Skin epidermis (tissue), 12 donors: ENCODE data around the gene FAM3C.
"Not testable (repeated sequence)": the region's sequence is repeated elsewhere in the genome, so short reads cannot be mapped to it uniquely, and the experiment has no call there.

Experiments
- H3K27ac ChIP-seq, 21 experiments: fragments of 200-600 bp; sonication (generic) in 11 of 21; one replicate each; pipeline ENCODE4 v1.5.0; 2020; ENCODE audit warnings: mild to moderate bottlenecking in 3 of 21, inconsistent platforms in 2 of 21, moderate library complexity in 2 of 21
- H3K4me3 ChIP-seq, 7 experiments: fragments of 200-600 bp; sonication (generic) in 2 of 7; one replicate each; pipeline ENCODE4 v1.5.0; 2020; ENCODE audit warnings: inconsistent platforms in 2 of 7, mild to moderate bottlenecking in 2 of 7, moderate library complexity in 1 of 7

Gene FAM3C, protein sequence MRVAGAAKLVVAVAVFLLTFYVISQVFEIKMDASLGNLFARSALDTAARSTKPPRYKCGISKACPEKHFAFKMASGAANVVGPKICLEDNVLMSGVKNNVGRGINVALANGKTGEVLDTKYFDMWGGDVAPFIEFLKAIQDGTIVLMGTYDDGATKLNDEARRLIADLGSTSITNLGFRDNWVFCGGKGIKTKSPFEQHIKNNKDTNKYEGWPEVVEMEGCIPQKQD

DNA sequence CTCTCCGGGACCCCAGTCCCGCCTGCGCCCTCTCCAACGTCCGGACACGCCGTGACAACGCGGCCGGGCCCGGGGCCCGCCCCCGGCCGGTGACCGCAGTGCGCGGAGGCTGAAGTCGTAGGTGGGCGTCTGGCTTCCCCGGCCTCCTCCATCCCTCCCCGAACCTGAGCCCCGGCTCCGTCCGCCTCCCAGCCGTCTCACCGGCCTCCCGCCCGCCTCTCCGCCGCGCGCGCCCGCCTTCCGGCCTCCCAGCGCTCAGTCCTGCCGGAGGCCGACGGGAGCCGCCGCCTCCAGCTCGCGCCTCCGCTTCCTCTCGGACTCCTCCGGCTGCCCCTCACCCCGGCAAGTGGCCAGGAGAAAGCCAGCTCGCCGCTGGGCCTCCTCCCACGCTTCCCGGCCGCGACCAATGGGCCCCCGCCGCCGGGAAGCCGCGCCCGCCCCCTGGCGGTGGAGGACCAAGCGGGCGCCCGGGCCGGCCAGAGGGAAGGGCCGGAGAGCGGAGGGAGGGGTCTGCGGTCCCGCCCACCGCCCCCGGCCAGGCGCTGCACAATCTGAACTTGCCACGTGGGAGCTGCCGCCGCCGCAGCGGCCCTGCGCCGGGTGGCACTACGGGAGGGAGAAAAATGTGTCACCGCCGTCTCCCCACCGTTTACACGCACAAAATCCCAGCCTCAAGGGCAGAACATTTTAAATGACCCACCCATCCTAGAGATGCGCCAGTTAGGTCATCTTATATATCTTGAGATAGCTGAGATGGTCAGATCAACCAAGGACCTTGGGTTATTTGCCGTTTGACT lies at the start of gene FAM3C:
FAM3C (minus strand) TSS at position 348 of the 797 bp plus-strand sequence. CDS start 13,339 bp downstream, outside the sequence.
- peak within 1 kb of the TSS; percentile 64 to 98 (median 91) for H3K4me3 ChIP-seq
- H3K27ac ChIP-seq: peak within 1 kb of the TSS; percentile 69 to 97 (median 89)

GRCh38 chr7:121442845-121443244 lies 46.7 kb upstream of the FAM3C start:
- no peak overlapping the region for H3K4me3 ChIP-seq
- peak overlapping the region in 1 of 21 experiments; percentile 10 for H3K27ac ChIP-seq

DNA sequence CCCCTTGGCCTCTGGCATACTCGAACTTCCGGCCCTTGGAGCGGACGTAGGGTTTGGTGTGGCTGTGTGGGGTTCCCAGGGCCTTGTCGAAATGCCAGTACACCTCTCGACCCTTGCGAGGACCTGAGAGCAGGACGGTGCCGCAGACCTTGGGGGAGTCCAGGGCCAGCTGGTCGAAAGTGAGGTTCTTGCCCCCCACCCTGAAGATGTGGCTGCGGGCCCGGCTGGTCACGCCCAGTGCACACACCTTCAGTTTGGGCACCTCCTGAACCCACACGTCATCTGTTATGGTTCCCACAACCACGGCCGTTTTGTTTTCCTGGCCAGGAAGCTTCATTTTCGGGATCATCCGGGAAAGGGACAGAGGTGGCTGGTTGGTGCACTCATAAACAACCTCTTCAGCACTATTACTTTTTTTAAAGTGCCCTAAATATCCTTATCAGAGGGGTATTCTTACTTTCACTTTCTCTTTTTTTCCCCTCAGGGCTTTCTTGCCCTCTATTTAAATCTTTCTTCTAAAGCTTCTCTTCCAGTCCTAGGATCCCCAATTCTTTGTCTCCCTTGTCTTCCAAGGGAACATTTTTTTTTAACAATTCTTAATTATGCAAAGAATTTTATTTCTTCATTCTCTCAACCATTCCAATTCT lies 44.9 kb upstream of the FAM3C start:
- peak overlapping the region in 8 of 21 experiments; percentile 18 to 60 (median 40) for H3K27ac ChIP-seq
- no peak overlapping the region for H3K4me3 ChIP-seq

DNA sequence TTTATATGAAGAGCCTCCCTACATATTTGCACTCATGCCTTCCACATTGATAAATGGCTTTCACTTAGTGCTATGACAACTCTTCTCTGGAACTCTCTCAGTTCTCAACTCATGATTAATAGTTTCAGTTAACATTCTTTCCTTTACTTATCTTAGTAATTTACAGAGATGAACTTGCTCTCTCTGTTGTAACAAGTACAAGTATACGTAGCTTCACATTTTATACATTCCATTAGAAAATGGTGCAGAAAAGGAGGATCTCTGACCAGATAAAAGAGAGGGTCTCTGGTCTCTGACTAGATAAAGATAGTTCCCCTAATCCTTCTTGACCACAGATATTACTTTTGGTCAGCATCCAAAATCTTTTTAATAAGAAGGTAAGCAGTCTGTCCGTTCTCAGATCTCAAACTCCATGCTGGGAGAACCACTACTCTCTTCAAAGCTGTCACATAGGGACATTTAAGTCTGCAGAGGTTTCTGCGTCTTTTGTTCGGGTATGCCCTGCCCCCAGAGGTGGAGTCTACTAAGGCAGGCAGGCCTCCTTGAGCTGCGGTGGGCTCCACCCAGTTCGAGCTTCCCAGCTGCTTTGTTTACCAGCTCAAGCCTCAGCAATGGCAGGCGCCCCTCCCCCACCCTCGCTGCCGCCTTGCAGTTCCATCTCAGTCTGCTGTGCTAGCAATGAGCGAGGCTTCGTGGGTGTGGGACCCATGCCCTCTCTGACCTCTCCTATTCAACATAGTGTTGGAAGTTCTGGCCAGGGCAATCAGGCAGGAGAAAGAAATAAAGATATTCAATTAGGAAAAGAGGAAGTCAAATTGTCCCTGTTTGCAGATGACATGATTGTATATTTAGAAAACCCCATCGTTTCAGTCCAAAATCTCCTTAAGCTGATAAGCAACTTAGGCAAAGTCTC lies 42.2 kb upstream of the FAM3C start:
- H3K27ac ChIP-seq: peak overlapping the region in 12 of 21 experiments; percentile 32 to 74 (median 46)
- peak overlapping the region in 2 of 7 experiments; percentile 4 to 30 for H3K4me3 ChIP-seq

- Histone ChIP-seq H3K27ac (peak overlapping the region in 3 of 21 experiments; percentile 34 to 74 (median 47)), H3K4me3 (no peak overlapping the region)
Measured at GRCh38 chr7:121437470-121437869, 41.4 kb upstream of the FAM3C start.

- no peak overlapping the region for H3K4me3 ChIP-seq
- no peak overlapping the region for H3K27ac ChIP-seq
Measured at GRCh38 chr7:121436688-121437087, 40.6 kb upstream of the FAM3C start.

GRCh38 chr7:121436136-121436535 lies 40.0 kb upstream of the FAM3C start:
- Histone ChIP-seq H3K27ac (no peak overlapping the region), H3K4me3 (no peak overlapping the region)

- H3K27ac ChIP-seq: no peak overlapping the region
Measured at GRCh38 chr7:121433775-121434174, 37.7 kb upstream of the FAM3C start.

GRCh38 chr7:121432486-121432885 lies 36.4 kb upstream of the FAM3C start:
- H3K27ac ChIP-seq, H3K4me3 ChIP-seq: not testable (repeated sequence)

More at GRCh38 chr7:121433775-121434174, 37.7 kb upstream of the FAM3C start:
- no peak overlapping the region for H3K4me3 ChIP-seq

DNA sequence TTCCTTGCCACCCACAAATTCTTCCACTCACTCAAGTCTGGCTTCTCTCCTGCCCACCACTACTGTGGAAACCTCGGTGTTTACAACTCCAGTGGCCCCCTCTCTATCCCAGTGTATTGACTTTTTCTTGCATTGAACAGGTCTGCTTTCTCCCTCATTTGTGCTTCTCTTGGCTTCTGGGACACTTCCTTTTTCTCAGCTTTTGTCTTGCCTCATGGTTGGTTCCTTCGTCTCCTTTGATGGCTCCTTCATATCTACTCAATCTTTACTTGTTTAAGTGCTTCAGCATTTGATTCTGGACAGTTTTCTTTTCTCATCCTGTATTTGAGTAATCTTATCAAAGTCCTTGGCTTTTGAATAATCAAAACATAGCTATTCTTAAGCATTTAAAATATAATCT lies 35.9 kb upstream of the FAM3C start:
- no peak overlapping the region for H3K27ac ChIP-seq
- H3K4me3 ChIP-seq: no peak overlapping the region

- H3K27ac ChIP-seq: no peak overlapping the region
- H3K4me3 ChIP-seq: no peak overlapping the region
Measured at GRCh38 chr7:121431389-121431995, 35.4 kb upstream of the FAM3C start.

DNA sequence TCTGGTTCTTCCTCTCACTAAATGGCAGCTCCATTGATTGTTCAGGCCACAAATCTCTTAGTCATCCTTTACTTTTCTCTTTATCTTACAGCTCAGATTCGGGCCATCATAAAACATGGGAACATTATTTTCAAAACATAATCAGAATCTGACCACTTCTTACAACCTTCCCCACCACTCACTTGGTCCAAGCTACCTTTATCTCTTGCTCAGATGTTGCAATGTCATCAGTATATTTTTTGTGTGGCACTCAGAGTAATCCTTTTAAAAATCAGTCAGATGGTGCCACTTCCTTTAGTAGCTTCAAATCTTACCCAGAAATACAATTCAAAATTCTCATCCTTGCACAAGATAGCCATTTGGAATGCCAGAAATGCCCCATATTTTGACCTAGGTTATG lies 34.5 kb upstream of the FAM3C start:
- Histone ChIP-seq H3K4me3 (no peak overlapping the region), H3K27ac (no peak overlapping the region)

DNA sequence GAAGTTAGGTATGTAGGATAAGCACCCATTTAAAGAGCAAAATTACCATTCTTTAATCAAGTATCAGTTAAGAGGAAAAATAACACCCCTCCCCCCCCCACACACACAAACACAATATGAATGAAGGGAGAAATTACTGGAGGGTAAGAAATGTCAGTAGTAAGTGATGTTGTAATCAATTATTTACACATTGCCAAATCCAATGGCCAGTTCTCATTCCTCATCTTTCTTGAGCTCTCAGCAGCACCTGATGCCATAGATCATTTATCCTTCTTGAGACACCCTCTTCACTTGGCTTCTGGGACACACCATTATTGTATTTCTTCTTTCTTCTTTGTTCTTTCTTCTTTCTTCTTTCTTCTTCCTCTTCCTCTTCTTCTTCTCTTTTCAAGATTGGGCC lies 33.7 kb upstream of the FAM3C start:
- Histone ChIP-seq H3K4me3 (no peak overlapping the region), H3K27ac (no peak overlapping the region)

DNA sequence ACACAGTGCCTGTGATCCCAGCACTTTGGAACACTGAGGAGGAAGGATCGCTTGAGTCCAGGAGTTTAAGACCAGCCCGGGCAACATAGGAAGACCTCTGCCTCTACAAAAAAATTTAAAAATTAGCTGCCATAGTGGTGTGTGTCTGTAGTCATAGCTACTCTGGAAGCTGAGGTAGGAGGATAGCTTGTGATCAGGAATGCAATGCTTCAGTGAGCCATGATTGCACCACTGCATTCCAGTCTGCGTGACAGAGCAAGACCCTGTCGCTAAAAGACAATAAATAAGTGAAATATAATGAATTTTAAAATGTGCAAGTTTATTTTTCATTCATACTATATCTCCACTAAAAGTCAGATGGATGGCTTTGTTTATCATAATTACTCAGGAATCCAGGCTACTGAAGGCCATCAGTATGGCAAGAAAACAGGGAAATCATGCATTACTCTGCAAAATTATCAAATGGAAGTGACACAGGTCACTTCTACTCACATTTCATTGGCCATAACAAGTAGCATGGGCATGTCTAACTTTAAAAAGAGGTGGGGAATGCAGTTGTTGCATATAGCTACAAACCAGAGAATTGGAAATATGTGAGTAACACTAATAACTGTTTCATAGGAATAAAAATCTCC lies 32.9 kb upstream of the FAM3C start:
- H3K4me3 ChIP-seq: no peak overlapping the region
- H3K27ac ChIP-seq: no peak overlapping the region

DNA sequence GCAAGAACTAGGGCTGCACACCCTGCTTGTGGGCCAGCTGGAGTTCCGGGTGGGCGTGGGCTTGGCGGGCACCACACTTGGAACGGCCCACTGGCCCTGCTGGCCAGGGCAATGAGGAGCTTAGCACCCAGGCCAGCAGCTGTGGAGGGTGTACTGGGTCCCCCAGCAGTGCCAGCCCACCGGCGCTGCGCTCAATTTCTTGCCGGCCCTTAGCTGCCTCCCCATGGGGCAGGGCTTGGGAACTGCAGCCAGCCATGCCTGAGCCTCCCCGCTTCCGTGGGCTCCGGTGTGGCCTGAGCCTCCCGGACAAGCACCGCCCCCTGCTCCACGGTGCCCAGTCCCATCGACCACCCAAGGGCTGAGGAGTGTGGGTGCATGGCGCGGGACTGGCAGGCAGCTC lies 25.6 kb upstream of the FAM3C start:
- not testable (repeated sequence) for H3K4me3 ChIP-seq

DNA sequence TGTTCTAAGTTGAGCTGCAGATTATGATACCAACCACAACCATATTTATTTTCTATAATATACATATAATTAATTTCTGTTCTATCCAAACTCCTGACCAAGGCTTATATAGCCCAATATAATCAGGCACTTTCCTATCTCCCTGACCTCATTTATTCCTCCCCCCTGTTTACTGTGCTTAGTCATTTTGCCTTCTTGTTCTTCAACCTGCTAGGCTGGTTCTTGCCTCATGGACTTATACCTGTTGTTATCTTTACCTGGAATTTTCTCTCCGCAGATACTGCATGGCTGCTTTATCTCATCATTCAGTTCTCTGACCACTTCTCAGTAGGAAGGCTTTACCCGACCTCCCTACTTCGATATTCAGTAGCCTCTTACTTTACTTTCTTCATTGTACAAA lies 24.9 kb upstream of the FAM3C start:
- H3K27ac ChIP-seq: peak overlapping the region in 3 of 21 experiments; percentile 31 to 43 (median 41)
- no peak overlapping the region for H3K4me3 ChIP-seq

More for the DNA sequence above, 25.6 kb upstream of the FAM3C start:
- H3K27ac ChIP-seq: peak overlapping the region in 8 of 21 experiments; percentile 10 to 59 (median 42)

- no peak overlapping the region for H3K27ac ChIP-seq
- no peak overlapping the region for H3K4me3 ChIP-seq
Measured at GRCh38 chr7:121419201-121420148, 23.4 kb upstream of the FAM3C start.

GRCh38 chr7:121416533-121416932 lies 20.4 kb upstream of the FAM3C start:
- Histone ChIP-seq H3K4me3 (no peak overlapping the region), H3K27ac (no peak overlapping the region)
